Measurements from ENCODE around the gene SRPK3. TPM values are rescaled to one million over a fixed set of nuclear protein-coding genes. Genes with fewer than 3 reads are reported as not detected.

The SRPK3 gene
- total and polyA plus RNA-seq, 11 donors: 8.8 to 49.7 (median 38.9) TPM

DNA sequence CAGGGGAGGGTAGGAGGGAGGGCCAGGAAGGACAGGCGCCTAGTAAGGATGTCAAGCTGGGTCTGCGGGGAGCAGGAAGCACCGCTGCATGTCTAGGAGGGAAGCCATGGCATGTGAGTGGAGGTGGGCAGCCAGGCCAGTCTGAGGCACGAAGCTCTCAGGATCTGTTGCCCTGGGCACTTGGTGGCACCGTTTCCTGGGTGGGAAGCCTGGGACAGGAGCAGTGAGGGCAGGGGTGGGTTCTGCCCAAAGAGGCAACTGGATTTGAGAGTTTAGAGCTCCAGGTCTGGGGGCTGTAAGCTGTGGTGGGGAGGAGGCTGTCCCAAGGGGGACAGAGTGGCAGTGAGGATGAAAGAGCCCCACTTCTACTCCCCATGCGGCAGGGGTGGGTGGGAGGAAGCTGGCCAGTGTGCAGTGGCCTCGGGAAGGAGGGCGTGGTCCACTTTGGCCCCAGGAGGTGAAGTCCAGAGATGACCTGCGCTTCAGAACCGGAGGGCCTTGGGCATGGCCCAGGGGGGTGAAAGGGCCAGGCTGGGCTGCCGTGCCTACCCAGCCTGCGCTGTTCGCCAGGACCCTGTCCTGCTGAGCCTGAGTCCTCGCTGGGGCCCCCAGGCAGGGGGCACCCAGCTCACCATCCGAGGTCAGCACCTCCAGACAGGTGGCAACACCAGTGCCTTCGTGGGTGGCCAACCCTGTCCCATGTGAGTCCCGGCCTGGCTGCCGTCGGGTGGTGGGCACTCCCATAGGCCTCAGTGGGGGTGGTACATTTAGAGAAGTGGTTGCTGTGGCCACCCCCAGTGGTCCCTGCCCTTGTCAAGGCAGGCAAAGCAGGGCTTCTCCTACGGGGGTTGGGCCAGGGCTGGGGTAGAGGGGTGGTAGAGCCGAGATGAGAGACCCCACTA is 8.3 kb upstream of the SRPK3 start:
- intact Hi-C loops (cut with DNase I): no loop called here
- peak in 2 of 5 donors; percentile 3 to 16 for DNase-seq
- H3K4me1 ChIP-seq: no peaks in the 10 kb centered on the region

DNA sequence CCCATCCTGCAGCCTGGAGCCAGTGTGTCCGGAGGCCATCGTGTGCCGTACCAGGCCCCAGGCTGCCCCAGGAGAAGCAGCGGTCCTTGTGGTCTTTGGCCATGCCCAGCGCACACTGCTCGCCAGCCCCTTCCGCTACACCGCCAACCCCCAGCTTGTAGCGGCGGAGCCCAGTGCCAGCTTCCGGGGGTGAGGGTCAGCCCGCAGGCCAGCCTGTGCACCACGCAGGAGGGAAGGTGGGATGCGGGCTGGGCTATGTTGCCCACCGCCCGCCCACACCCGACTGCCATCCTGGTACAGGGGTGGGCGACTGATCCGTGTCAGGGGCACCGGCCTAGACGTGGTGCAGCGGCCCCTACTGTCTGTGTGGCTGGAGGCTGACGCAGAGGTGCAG is 7.6 kb upstream of the SRPK3 start:
- TF ChIP-seq, protein P1, sequence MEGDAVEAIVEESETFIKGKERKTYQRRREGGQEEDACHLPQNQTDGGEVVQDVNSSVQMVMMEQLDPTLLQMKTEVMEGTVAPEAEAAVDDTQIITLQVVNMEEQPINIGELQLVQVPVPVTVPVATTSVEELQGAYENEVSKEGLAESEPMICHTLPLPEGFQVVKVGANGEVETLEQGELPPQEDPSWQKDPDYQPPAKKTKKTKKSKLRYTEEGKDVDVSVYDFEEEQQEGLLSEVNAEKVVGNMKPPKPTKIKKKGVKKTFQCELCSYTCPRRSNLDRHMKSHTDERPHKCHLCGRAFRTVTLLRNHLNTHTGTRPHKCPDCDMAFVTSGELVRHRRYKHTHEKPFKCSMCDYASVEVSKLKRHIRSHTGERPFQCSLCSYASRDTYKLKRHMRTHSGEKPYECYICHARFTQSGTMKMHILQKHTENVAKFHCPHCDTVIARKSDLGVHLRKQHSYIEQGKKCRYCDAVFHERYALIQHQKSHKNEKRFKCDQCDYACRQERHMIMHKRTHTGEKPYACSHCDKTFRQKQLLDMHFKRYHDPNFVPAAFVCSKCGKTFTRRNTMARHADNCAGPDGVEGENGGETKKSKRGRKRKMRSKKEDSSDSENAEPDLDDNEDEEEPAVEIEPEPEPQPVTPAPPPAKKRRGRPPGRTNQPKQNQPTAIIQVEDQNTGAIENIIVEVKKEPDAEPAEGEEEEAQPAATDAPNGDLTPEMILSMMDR (IDR thresholded peaks at IDR 0.05): no peak
- no peak for TF ChIP-seq POLR2A (IDR thresholded peaks at IDR 0.05)
- peak in 2 of 5 donors; percentile 17 to 21 for DNase-seq
- intact Hi-C loops (cut with DNase I): no loop called here

More for the DNA sequence above, 8.3 kb upstream of the SRPK3 start:
- no peaks in the 10 kb centered on the region for H3K36me3 ChIP-seq
- H3K9me3 ChIP-seq: no peaks in the 10 kb centered on the region
- H3K4me3 ChIP-seq: no peak overlapping the region
- H3K27ac ChIP-seq: no peak overlapping the region
- TF ChIP-seq, protein P1 (IDR thresholded peaks at IDR 0.05): no peak
- no peak for TF ChIP-seq POLR2A (IDR thresholded peaks at IDR 0.05)
- ATAC-seq: no peak
- peaks cover 0 to 1% (median 0%) of the 10 kb centered on the region in 9 donors for H3K27me3 ChIP-seq
- WGBS, 4 donors: 79 to 91% (median 86%) methylated on average over 9 to 21 of the region's 21 CpGs

DNA sequence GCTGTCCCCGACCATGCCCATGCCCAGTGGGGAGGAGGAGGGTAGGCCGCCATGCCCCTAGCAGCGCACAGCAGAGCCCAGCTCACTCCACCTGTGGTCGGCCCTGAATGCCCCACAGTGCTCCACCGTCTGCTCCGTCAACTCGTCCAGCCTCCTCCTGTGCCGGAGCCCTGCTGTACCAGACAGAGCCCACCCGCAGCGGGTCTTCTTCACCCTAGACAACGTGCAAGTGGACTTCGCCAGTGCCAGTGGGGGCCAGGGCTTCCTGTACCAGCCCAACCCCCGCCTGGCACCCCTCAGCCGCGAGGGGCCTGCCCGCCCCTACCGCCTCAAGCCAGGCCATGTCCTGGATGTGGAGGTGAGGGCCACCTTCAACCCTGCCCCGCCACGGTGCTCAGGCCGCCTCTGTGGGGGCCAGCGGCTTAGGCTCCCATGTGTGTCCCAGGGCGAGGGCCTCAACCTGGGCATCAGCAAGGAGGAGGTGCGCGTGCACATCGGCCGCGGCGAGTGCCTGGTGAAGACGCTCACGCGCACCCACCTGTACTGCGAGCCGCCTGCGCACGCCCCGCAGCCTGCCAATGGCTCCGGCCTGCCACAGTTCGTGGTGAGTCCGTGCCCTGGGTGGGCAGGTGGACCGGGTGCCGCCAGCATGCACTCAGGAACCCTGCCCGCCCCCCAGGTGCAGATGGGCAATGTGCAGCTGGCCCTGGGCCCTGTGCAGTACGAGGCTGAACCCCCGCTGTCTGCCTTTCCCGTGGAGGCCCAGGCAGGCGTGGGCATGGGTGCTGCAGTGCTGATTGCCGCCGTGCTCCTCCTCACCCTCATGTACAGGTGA is 6.9 kb upstream of the SRPK3 start:
- H3K4me3 ChIP-seq: no peak overlapping the region
- H3K27me3 ChIP-seq: peaks cover 0 to 8% (median 0%) of the 10 kb centered on the region in 9 donors
- H3K36me3 ChIP-seq: no peaks in the 10 kb centered on the region
- WGBS, 4 donors: 90 to 96% (median 94%) methylated on average over 26 to 48 of the region's 48 CpGs
- intact Hi-C loops (cut with DNase I): no loop called here
- TF ChIP-seq, protein P1 (IDR thresholded peaks at IDR 0.05): no peak
- TF ChIP-seq POLR2A (IDR thresholded peaks at IDR 0.05): no peak
- H3K4me1 ChIP-seq: no peaks in the 10 kb centered on the region
- no peaks in the 10 kb centered on the region for H3K9me3 ChIP-seq
- no peak overlapping the region for H3K27ac ChIP-seq
- no peak for ATAC-seq
- DNase-seq: peak in 3 of 5 donors; percentile 3 to 20 (median 16)

More for the DNA sequence above, 7.6 kb upstream of the SRPK3 start:
- no peaks in the 10 kb centered on the region for H3K36me3 ChIP-seq
- no peak overlapping the region for H3K27ac ChIP-seq
- H3K9me3 ChIP-seq: no peaks in the 10 kb centered on the region
- WGBS, 4 donors: 91 to 96% (median 95%) methylated on average over 11 to 23 of the region's 23 CpGs
- ATAC-seq: no peak
- H3K4me1 ChIP-seq: no peaks in the 10 kb centered on the region
- no peak overlapping the region for H3K4me3 ChIP-seq
- peaks cover 0 to 8% (median 0%) of the 10 kb centered on the region in 9 donors for H3K27me3 ChIP-seq
